Measurements from ENCODE around the gene PKD2L1. TPM values are rescaled to one million over a fixed set of nuclear protein-coding genes. Genes with fewer than 3 reads are reported as not detected.

PKD2L1 gene
- total RNA-seq, 1 donor, result not detected

DNA sequence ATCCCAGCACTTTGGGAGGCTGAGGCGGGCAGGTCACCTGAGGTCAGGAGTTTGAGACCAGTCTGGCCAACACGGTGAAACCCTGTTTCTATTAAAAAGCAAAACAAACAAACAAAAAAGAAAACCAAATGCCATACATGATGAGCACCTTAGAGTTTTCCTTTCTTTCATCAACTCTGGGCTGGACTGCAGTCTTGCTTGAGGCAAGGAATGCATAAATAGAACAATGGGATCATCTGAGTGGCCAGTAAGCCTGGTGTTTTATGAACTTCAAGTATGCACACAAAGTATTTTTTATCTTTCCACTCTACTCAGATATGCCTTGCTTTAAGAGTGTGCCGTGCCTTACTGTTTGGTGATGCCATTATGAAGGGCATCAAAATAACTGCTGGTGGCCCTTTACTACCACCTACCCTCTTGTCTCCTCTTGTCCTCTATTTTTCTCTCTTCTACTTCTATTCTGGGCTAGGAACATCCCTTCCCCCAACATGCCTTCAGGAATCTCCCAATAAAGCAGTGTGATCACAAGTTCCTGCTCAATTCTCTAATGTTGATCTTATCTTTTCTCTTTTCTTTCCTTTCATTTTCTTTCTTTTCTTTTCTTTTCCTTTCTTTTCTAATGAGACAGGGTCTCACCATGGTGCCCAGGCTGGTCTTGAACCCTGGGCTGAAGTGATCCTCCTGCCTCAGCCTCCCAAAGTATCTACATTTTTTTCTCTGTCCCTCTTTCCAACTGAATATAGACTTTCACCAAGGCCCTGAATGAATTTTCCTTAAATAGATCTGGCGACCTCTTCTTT, 27.2 kb upstream of the PKD2L1 start:
- Histone ChIP-seq H3K27ac (ENCODE audit: low read depth, low read length) (no peak overlapping the region), H3K4me3 (ENCODE audit: insufficient read depth, low read length) (no peak overlapping the region), H2AFZ (ENCODE audit: low read length) (no peak overlapping the region), H3K79me2 (ENCODE audit: insufficient read depth, low read length) (no peaks in the 10 kb centered on the region), H3K4me2 (ENCODE audit: insufficient read depth, low read length) (no peak overlapping the region), H3K4me1 (ENCODE audit: insufficient read depth, low read length) (no peaks in the 10 kb centered on the region), H3K36me3 (ENCODE audit: insufficient read depth, low read length) (peaks cover 44% of the 10 kb centered on the region), H4K20me1 (ENCODE audit: insufficient read depth, low read length) (no peaks in the 10 kb centered on the region), H3K27me3 (ENCODE audit: insufficient read depth, low read length) (no peaks in the 10 kb centered on the region), H3K9me3 (ENCODE audit: low read depth, low read length) (no peaks in the 10 kb centered on the region)
- no peak for TF ChIP-seq CTCF (IDR thresholded peaks at IDR 0.05; ENCODE audit: extremely low read depth, low read depth, low read length)
- no peak for DNase-seq (ENCODE audit: insufficient read length, low spot score, missing footprints)

GRCh38 chr10:100356067-100357017, 26.3 kb upstream of the PKD2L1 start:
- Histone ChIP-seq H3K9me3 (ENCODE audit: low read depth, low read length) (no peaks in the 10 kb centered on the region), H3K36me3 (ENCODE audit: insufficient read depth, low read length) (peaks cover 44% of the 10 kb centered on the region), H3K27me3 (ENCODE audit: insufficient read depth, low read length) (no peaks in the 10 kb centered on the region), H3K4me1 (ENCODE audit: insufficient read depth, low read length) (no peaks in the 10 kb centered on the region), H3K79me2 (ENCODE audit: insufficient read depth, low read length) (no peaks in the 10 kb centered on the region), H4K20me1 (ENCODE audit: insufficient read depth, low read length) (no peaks in the 10 kb centered on the region), H2AFZ (ENCODE audit: low read length) (no peak overlapping the region), H3K4me2 (ENCODE audit: insufficient read depth, low read length) (no peak overlapping the region), H3K4me3 (ENCODE audit: insufficient read depth, low read length) (no peak overlapping the region), H3K27ac (ENCODE audit: low read depth, low read length) (no peak overlapping the region)
- DNase-seq (ENCODE audit: insufficient read length, low spot score, missing footprints), result no peak
- TF ChIP-seq CTCF (IDR thresholded peaks at IDR 0.05; ENCODE audit: extremely low read depth, low read depth, low read length), result no peak

DNA sequence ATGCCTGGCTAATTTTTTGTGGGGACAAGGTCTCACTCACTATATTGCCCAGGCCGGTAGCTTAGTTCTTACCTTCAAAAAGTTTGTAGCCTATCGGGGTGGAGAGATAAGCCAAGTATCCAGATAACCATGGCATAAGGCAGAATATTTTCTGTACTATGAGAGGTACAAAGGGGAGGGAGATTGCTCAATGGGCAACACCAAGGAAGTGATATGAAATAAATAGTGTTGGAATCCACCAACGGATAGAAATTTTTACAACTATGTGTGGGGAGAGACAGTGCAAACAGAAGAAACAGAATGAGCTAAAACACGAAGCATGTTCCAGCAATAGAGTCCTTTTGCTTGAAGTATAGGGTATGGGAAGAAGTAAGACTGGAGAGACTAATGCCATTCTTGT, 25.1 kb upstream of the PKD2L1 start:
- no peak for TF ChIP-seq CTCF (IDR thresholded peaks at IDR 0.05; ENCODE audit: extremely low read depth, low read depth, low read length)
- Histone ChIP-seq H3K79me2 (ENCODE audit: insufficient read depth, low read length) (peaks cover 9% of the 10 kb centered on the region), H3K4me3 (ENCODE audit: insufficient read depth, low read length) (no peak overlapping the region), H3K27me3 (ENCODE audit: insufficient read depth, low read length) (no peaks in the 10 kb centered on the region), H4K20me1 (ENCODE audit: insufficient read depth, low read length) (no peaks in the 10 kb centered on the region), H3K27ac (ENCODE audit: low read depth, low read length) (no peak overlapping the region), H3K4me2 (ENCODE audit: insufficient read depth, low read length) (no peak overlapping the region), H3K9me3 (ENCODE audit: low read depth, low read length) (no peaks in the 10 kb centered on the region), H2AFZ (ENCODE audit: low read length) (no peak overlapping the region), H3K36me3 (ENCODE audit: insufficient read depth, low read length) (peaks cover 40% of the 10 kb centered on the region), H3K4me1 (ENCODE audit: insufficient read depth, low read length) (no peaks in the 10 kb centered on the region)
- DNase-seq (ENCODE audit: insufficient read length, low spot score, missing footprints), result no peak

Data from osteoblast (primary cell).